ENCODE measurements around the gene SIGLEC10.

The SIGLEC10 gene

GRCh38 chr19:51375504-51376221 lies 41.8 kb downstream of the SIGLEC10 start:
- Histone ChIP-seq H3K36me3 (ENCODE audit: control insufficient read depth, insufficient read depth, low read length) (no peaks in the 10 kb centered on the region), H3K79me2 (ENCODE audit: control insufficient read depth, insufficient read depth, low read length) (no peaks in the 10 kb centered on the region), H3K79me1 (ENCODE audit: low read length) (no peaks in the 10 kb centered on the region), H3K4me1 (ENCODE audit: control insufficient read depth, low read depth, low read length) (no peaks in the 10 kb centered on the region), H3K18ac (ENCODE audit: low read length) (no peak overlapping the region), H3K4ac (ENCODE audit: low read depth, low read length) (no peak overlapping the region), H2AK5ac (ENCODE audit: low read length) (no peak overlapping the region), H4K5ac (ENCODE audit: low read length) (no peak overlapping the region), H4K8ac (ENCODE audit: low read depth, low read length) (no peak overlapping the region), H3K4me3 (ENCODE audit: low read length) (no peak overlapping the region), H2BK15ac (replicated peaks; ENCODE audit: low read depth) (no peak overlapping the region), H3K23ac (ENCODE audit: low read length) (no peak overlapping the region), H2BK120ac (ENCODE audit: low read depth, low read length) (no peak overlapping the region), H3K4me2 (ENCODE audit: low read length) (no peak overlapping the region), H3K56ac (ENCODE audit: low read length) (no peak overlapping the region), H3K9ac (ENCODE audit: low read length) (no peak overlapping the region), H2BK5ac (ENCODE audit: low read length) (no peak overlapping the region), H3K27me3 (ENCODE audit: insufficient read depth, low read length, poor library complexity) (no peaks in the 10 kb centered on the region), H3K27ac (ENCODE audit: low read depth, low read length) (no peak overlapping the region)
- DNase-seq, result no peak
- no CpG with 5 or more reads among the region's 11 CpGs for WGBS (ENCODE audit: extremely low coverage, insufficient coverage, low lambda C conversion rate)

GRCh38 chr19:51372649-51373504 lies 44.6 kb downstream of the SIGLEC10 start, which contains the start of gene NKG7:
NKG7 (minus strand) TSS chr19:51372654; CDS start chr19:51372535, 119 bp downstream.
- no peak within 1 kb of the TSS for H2BK5ac ChIP-seq (ENCODE audit: low read length)
- peaks cover 2% of the 10 kb centered on the region for H3K79me1 ChIP-seq (ENCODE audit: low read length)
- no peak within 1 kb of the TSS for H3K27ac ChIP-seq (ENCODE audit: low read depth, low read length)
- H3K56ac ChIP-seq (ENCODE audit: low read length), result peak within 1 kb of the TSS; percentile 5
- no CpG with 5 or more reads among the region's 9 CpGs for WGBS (ENCODE audit: extremely low coverage, insufficient coverage, low lambda C conversion rate)
- no peak within 1 kb of the TSS for H2BK15ac ChIP-seq (replicated peaks; ENCODE audit: low read depth)
- H3K18ac ChIP-seq (ENCODE audit: low read length), result no peak within 1 kb of the TSS
- no peak within 1 kb of the TSS for H2BK120ac ChIP-seq (ENCODE audit: low read depth, low read length)
- no peak within 1 kb of the TSS for H2AK5ac ChIP-seq (ENCODE audit: low read length)
- peaks cover 6% of the 10 kb centered on the region for H3K4me1 ChIP-seq (ENCODE audit: control insufficient read depth, low read depth, low read length)
- H3K4ac ChIP-seq (ENCODE audit: low read depth, low read length), result no peak within 1 kb of the TSS
- H3K79me2 ChIP-seq (ENCODE audit: control insufficient read depth, insufficient read depth, low read length), result no peaks in the 10 kb centered on the region
- H3K4me3 ChIP-seq (ENCODE audit: low read length), result no peak within 1 kb of the TSS
- no peak within 1 kb of the TSS for H3K9ac ChIP-seq (ENCODE audit: low read length)
- H4K5ac ChIP-seq (ENCODE audit: low read length), result no peak within 1 kb of the TSS
- H3K4me2 ChIP-seq (ENCODE audit: low read length), result no peak within 1 kb of the TSS
- no peak within 1 kb of the TSS for H3K23ac ChIP-seq (ENCODE audit: low read length)
- H3K27me3 ChIP-seq (ENCODE audit: insufficient read depth, low read length, poor library complexity), result no peaks in the 10 kb centered on the region
- H3K36me3 ChIP-seq (ENCODE audit: control insufficient read depth, insufficient read depth, low read length), result no peaks in the 10 kb centered on the region
- no peak within 1 kb of the TSS for H4K8ac ChIP-seq (ENCODE audit: low read depth, low read length)
- DNase-seq, result no peak

GRCh38 chr19:51372021-51372648 lies 45.3 kb downstream of the SIGLEC10 start:
- Histone ChIP-seq H2BK120ac (ENCODE audit: low read depth, low read length) (no peak overlapping the region), H4K8ac (ENCODE audit: low read depth, low read length) (no peak overlapping the region), H3K18ac (ENCODE audit: low read length) (no peak overlapping the region), H3K36me3 (ENCODE audit: control insufficient read depth, insufficient read depth, low read length) (no peaks in the 10 kb centered on the region), H3K4me1 (ENCODE audit: control insufficient read depth, low read depth, low read length) (peaks cover 6% of the 10 kb centered on the region), H3K27me3 (ENCODE audit: insufficient read depth, low read length, poor library complexity) (no peaks in the 10 kb centered on the region), H3K23ac (ENCODE audit: low read length) (no peak overlapping the region), H2BK5ac (ENCODE audit: low read length) (no peak overlapping the region), H3K4me3 (ENCODE audit: low read length) (no peak overlapping the region), H3K79me1 (ENCODE audit: low read length) (peaks cover 2% of the 10 kb centered on the region), H2AK5ac (ENCODE audit: low read length) (no peak overlapping the region), H4K5ac (ENCODE audit: low read length) (no peak overlapping the region), H3K9ac (ENCODE audit: low read length) (no peak overlapping the region), H3K27ac (ENCODE audit: low read depth, low read length) (no peak overlapping the region), H3K56ac (ENCODE audit: low read length) (peak overlapping the region; percentile 5), H3K4me2 (ENCODE audit: low read length) (no peak overlapping the region), H2BK15ac (replicated peaks; ENCODE audit: low read depth) (no peak overlapping the region), H3K79me2 (ENCODE audit: control insufficient read depth, insufficient read depth, low read length) (no peaks in the 10 kb centered on the region), H3K4ac (ENCODE audit: low read depth, low read length) (no peak overlapping the region)
- no CpG with 5 or more reads among the region's 18 CpGs for WGBS (ENCODE audit: extremely low coverage, insufficient coverage, low lambda C conversion rate)
- DNase-seq, result no peak

- H3K18ac ChIP-seq (ENCODE audit: low read length), result no peak overlapping the region
- H3K4me2 ChIP-seq (ENCODE audit: low read length), result no peak overlapping the region
- no peak overlapping the region for H3K9ac ChIP-seq (ENCODE audit: low read length)
- no peak overlapping the region for H2BK15ac ChIP-seq (replicated peaks; ENCODE audit: low read depth)
- no peak overlapping the region for H3K4ac ChIP-seq (ENCODE audit: low read depth, low read length)
- no peak for DNase-seq
- H3K36me3 ChIP-seq (ENCODE audit: control insufficient read depth, insufficient read depth, low read length), result no peaks in the 10 kb centered on the region
- H2BK120ac ChIP-seq (ENCODE audit: low read depth, low read length), result no peak overlapping the region
- no peak overlapping the region for H3K56ac ChIP-seq (ENCODE audit: low read length)
- peaks cover 6% of the 10 kb centered on the region for H3K4me1 ChIP-seq (ENCODE audit: control insufficient read depth, low read depth, low read length)
- H3K79me1 ChIP-seq (ENCODE audit: low read length), result peaks cover 2% of the 10 kb centered on the region
- no peaks in the 10 kb centered on the region for H3K27me3 ChIP-seq (ENCODE audit: insufficient read depth, low read length, poor library complexity)
- no peak overlapping the region for H3K23ac ChIP-seq (ENCODE audit: low read length)
- no peak overlapping the region for H2BK5ac ChIP-seq (ENCODE audit: low read length)
- WGBS (ENCODE audit: extremely low coverage, insufficient coverage, low lambda C conversion rate), result no CpG with 5 or more reads among the region's 8 CpGs
- H3K27ac ChIP-seq (ENCODE audit: low read depth, low read length), result no peak overlapping the region
- H4K8ac ChIP-seq (ENCODE audit: low read depth, low read length), result no peak overlapping the region
- no peak overlapping the region for H4K5ac ChIP-seq (ENCODE audit: low read length)
- no peak overlapping the region for H3K4me3 ChIP-seq (ENCODE audit: low read length)
- no peak overlapping the region for H2AK5ac ChIP-seq (ENCODE audit: low read length)
- no peaks in the 10 kb centered on the region for H3K79me2 ChIP-seq (ENCODE audit: control insufficient read depth, insufficient read depth, low read length)
These were observed 46.2 kb downstream of the SIGLEC10 start for GRCh38 chr19:51371186-51371690.

GRCh38 chr19:51370230-51370629 lies 47.2 kb downstream of the SIGLEC10 start:
- Histone ChIP-seq H3K23ac (ENCODE audit: low read length) (no peak overlapping the region), H4K5ac (ENCODE audit: low read length) (no peak overlapping the region), H3K79me1 (ENCODE audit: low read length) (peaks cover 2% of the 10 kb centered on the region), H3K18ac (ENCODE audit: low read length) (no peak overlapping the region), H2BK120ac (ENCODE audit: low read depth, low read length) (no peak overlapping the region), H2AK5ac (ENCODE audit: low read length) (no peak overlapping the region), H3K4ac (ENCODE audit: low read depth, low read length) (no peak overlapping the region), H3K27me3 (ENCODE audit: insufficient read depth, low read length, poor library complexity) (no peaks in the 10 kb centered on the region), H3K36me3 (ENCODE audit: control insufficient read depth, insufficient read depth, low read length) (no peaks in the 10 kb centered on the region), H4K8ac (ENCODE audit: low read depth, low read length) (no peak overlapping the region), H3K56ac (ENCODE audit: low read length) (no peak overlapping the region), H3K79me2 (ENCODE audit: control insufficient read depth, insufficient read depth, low read length) (no peaks in the 10 kb centered on the region), H3K9ac (ENCODE audit: low read length) (no peak overlapping the region), H3K27ac (ENCODE audit: low read depth, low read length) (no peak overlapping the region), H3K4me2 (ENCODE audit: low read length) (no peak overlapping the region), H2BK5ac (ENCODE audit: low read length) (no peak overlapping the region), H2BK15ac (replicated peaks; ENCODE audit: low read depth) (no peak overlapping the region), H3K4me1 (ENCODE audit: control insufficient read depth, low read depth, low read length) (peaks cover 7% of the 10 kb centered on the region), H3K4me3 (ENCODE audit: low read length) (no peak overlapping the region)
- no CpG with 5 or more reads among the region's 4 CpGs for WGBS (ENCODE audit: extremely low coverage, insufficient coverage, low lambda C conversion rate)
- no peak for DNase-seq
